ENCODE data around the gene RASIP1.
"Not testable (repeated sequence)": the region's sequence is repeated elsewhere in the genome, so short reads cannot be mapped to it uniquely, and the experiment has no call there.

Gene RASIP1

GRCh38 chr19:48740164-48740972, at the start of gene RASIP1:
TSS of gene RASIP1 (minus strand) at chr19:48740610. CDS start at chr19:48740282, 328 bp downstream.
- DNase-seq: no peak

- not testable (repeated sequence) for DNase-seq
Observed at GRCh38 chr19:48787331-48787730, 46.9 kb upstream of the RASIP1 start.

GRCh38 chr19:48786422-48786821, 46.0 kb upstream of the RASIP1 start:
- DNase-seq: not testable (repeated sequence)

- no peak for DNase-seq
Observed at GRCh38 chr19:48784527-48784926, 44.1 kb upstream of the RASIP1 start.

- no peak for DNase-seq
Observed at GRCh38 chr19:48780631-48781391, 40.4 kb upstream of the RASIP1 start.

- DNase-seq: no peak
Observed at GRCh38 chr19:48779636-48780035, 39.2 kb upstream of the RASIP1 start.

- no peak for DNase-seq
Observed at GRCh38 chr19:48777720-48778119, 37.3 kb upstream of the RASIP1 start.

GRCh38 chr19:48777139-48777538, 36.7 kb upstream of the RASIP1 start:
- DNase-seq: no peak

GRCh38 chr19:48772503-48772953, 32.1 kb upstream of the RASIP1 start:
- DNase-seq: no peak

GRCh38 chr19:48770734-48771472, 30.5 kb upstream of the RASIP1 start:
- DNase-seq: no peak

- no peak for DNase-seq
Observed at GRCh38 chr19:48770266-48770665, 29.9 kb upstream of the RASIP1 start.

GRCh38 chr19:48768994-48769713, 28.7 kb upstream of the RASIP1 start:
- no peak for DNase-seq

GRCh38 chr19:48768171-48768753, 27.9 kb upstream of the RASIP1 start:
- DNase-seq: not testable (repeated sequence)

- DNase-seq: not testable (repeated sequence)
Observed at GRCh38 chr19:48765816-48766215, 25.4 kb upstream of the RASIP1 start.

GRCh38 chr19:48760504-48761205, 20.2 kb upstream of the RASIP1 start:
- no peak for DNase-seq

GRCh38 chr19:48757741-48758144, 17.3 kb upstream of the RASIP1 start:
- no peak for DNase-seq

- no peak for DNase-seq
Observed at GRCh38 chr19:48757089-48757675, 16.8 kb upstream of the RASIP1 start.

- no peak for DNase-seq
Observed at GRCh38 chr19:48756686-48757085, 16.3 kb upstream of the RASIP1 start.

- DNase-seq: no peak
Observed at GRCh38 chr19:48756212-48756611, 15.8 kb upstream of the RASIP1 start.

GRCh38 chr19:48755787-48756186, 15.4 kb upstream of the RASIP1 start:
- DNase-seq: no peak

GRCh38 chr19:48755084-48755641, 14.8 kb upstream of the RASIP1 start, which contains the start of gene FGF21:
TSS of gene FGF21 (plus strand) at chr19:48755524. CDS start at chr19:48756237, 713 bp downstream.
- DNase-seq: no peak

Measured in amniotic stem cell (primary cell).